ENCODE measurements around the gene LHFPL4. TPM values are rescaled to one million over a fixed set of nuclear protein-coding genes. Genes with fewer than 3 reads are reported as not detected.

Gene LHFPL4
- total RNA-seq, 1 donor from 2014 or later: not detected

DNA sequence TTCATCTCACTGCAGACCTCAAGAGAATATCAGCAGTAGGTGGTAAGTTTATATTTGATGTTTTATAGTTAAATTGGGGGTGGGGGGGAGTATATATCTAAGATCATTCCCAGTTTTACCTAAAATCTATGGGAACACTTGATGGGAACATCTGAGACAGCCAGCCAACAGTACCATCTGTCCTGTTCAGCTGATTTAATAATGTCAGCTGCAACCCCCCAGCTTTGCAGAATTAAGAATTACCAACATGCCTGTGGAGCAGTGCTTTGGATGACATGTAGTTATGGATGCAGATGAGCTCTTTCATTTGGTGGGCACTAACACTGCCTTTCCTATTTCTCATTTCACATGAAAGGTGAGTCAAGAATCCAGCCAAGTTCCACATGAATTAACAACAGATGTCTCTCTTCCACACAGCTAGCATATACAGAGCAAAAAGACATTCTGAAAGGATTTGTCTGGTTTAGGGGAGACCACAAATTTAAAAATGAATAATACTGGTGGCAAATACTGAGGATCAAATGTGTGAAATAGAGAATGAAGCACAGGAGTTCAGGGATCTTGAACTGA lies 80.0 kb downstream of the LHFPL4 start:
- DNase-seq: no peak

GRCh38 chr3:9469986-9470385 lies 83.6 kb downstream of the LHFPL4 start:
- no peak for DNase-seq

GRCh38 chr3:9468460-9468859 lies 85.2 kb downstream of the LHFPL4 start:
- DNase-seq: no peak

GRCh38 chr3:9467451-9467850 lies 86.2 kb downstream of the LHFPL4 start:
- no peak for DNase-seq

- DNase-seq: no peak
These were observed 98.0 kb downstream of the LHFPL4 start for GRCh38 chr3:9455596-9456131.

DNA sequence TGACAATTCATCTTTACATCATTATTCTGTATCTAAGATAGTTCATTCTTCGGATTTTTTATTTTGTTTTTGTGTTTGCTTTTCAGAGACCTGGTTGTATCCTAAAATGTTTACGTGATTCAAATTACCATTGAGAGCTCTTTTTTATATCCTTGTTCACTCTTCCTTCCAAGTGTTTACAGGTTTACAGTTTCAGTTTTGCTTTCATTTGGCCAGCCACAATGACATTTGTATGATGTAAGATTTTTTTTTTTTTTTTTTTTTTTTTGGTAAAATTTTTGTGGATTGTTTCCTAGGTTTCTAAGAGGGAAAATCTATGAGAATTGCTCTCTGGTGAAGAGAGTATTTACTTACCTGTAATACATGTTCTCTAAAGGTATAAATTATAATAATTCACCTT lies 101.2 kb downstream of the LHFPL4 start:
- no peak for DNase-seq

GRCh38 chr3:9450991-9451390 lies 102.6 kb downstream of the LHFPL4 start:
- DNase-seq: no peak

- DNase-seq: no peak
These were observed 103.5 kb downstream of the LHFPL4 start for GRCh38 chr3:9450126-9450525.

DNA sequence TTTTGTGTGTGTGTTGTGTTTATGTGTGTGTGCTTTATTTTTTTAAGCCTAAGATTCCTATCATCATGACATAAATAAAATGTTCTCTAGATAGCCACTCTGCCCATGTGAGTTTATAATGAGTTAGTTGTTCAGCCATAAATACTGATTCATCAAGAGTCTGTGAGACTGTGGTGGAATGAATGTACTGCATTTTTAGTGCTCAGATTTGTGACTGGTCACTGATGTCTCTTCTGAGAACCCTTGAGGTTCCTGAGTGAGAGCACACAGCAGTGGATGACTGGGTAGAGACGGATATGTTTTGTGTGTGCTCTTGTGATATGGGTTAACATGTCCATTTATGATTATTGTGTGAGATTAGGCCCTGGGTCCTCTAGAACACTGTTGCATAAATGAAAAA lies 105.0 kb downstream of the LHFPL4 start:
- no peak for DNase-seq

Other genes starting within 250 kb of the LHFPL4 start
- 37.5 TPM for gene THUMPD3, start 190.8 kb downstream of the LHFPL4 start, total RNA-seq
- 113 TPM for gene SETD5, start 156.2 kb downstream of the LHFPL4 start, total RNA-seq
- 21.1 TPM for gene MTMR14, start 95.7 kb upstream of the LHFPL4 start, total RNA-seq
- gene CPNE9, start 150.0 kb upstream of the LHFPL4 start, total RNA-seq: 0.39 TPM
- gene BRPF1, start 177.9 kb upstream of the LHFPL4 start, total RNA-seq: 12.0 TPM
- 23.5 TPM for gene OGG1, start 196.1 kb upstream of the LHFPL4 start, total RNA-seq
- 24.6 TPM for gene CAMK1, start 216.1 kb upstream of the LHFPL4 start, total RNA-seq
- 20.8 TPM for gene TADA3, start 238.7 kb upstream of the LHFPL4 start, total RNA-seq
- 77.7 TPM for gene ARPC4, start 239.3 kb upstream of the LHFPL4 start, total RNA-seq